HEK293 (cell line): ENCODE results near the gene AKAP12.
A peak's percentile ranks its signal among the peaks of the same experiment; 100 is the strongest.

Source experiments
- FEZF1 ChIP-seq: fragments of 450-650 bp; formaldehyde crosslinking; IDR thresholded peaks from 2 replicates; pipeline ENCODE4 v1.5.1; 2016; ENCODE audit warnings: missing biosample characterization, missing genetic modification characterization
- GLI4 ChIP-seq: fragments of 450-650 bp; formaldehyde crosslinking; IDR thresholded peaks from 2 replicates; pipeline ENCODE4 v1.5.1; 2016; ENCODE audit warnings: missing biosample characterization, missing genetic modification characterization
- KLF10 ChIP-seq: fragments of 450-650 bp; IDR thresholded peaks from 2 replicates; pipeline ENCODE4 v1.5.1; 2018; ENCODE audit warnings: missing biosample characterization, mild to moderate bottlenecking, missing genetic modification characterization
- MEIS1 ChIP-seq: sonication (generic); formaldehyde crosslinking; IDR thresholded peaks from 2 replicates; pipeline ENCODE4 v1.8.1; 2022; ENCODE audit warnings: missing genetic modification reagents, mild to moderate bottlenecking, borderline replicate concordance
- OVOL3 ChIP-seq: fragments of 450-650 bp; formaldehyde crosslinking; IDR thresholded peaks from 2 replicates; pipeline ENCODE4 v1.5.1; 2016; ENCODE audit warnings: missing biosample characterization, missing genetic modification characterization
- SCRT2 ChIP-seq: fragments of 450-650 bp; formaldehyde crosslinking; IDR thresholded peaks from 2 replicates; pipeline ENCODE4 v1.5.1; 2016; ENCODE audit warnings: missing biosample characterization, missing genetic modification characterization
- SETDB1 ChIP-seq: IDR thresholded peaks from one replicate; pipeline ENCODE4 v1.6.1; 2017; ENCODE audit warnings: mild to moderate bottlenecking, low read length, moderate library complexity, mixed read lengths; ENCODE audit not compliant: insufficient read length
- SP3 ChIP-seq: fragments of 450-650 bp; formaldehyde crosslinking; IDR thresholded peaks from 2 replicates; pipeline ENCODE4 v1.5.1; 2016; ENCODE audit warnings: missing biosample characterization, missing genetic modification characterization
- ZBTB1 ChIP-seq: fragments of 450-650 bp; formaldehyde crosslinking; IDR thresholded peaks from 2 replicates; pipeline ENCODE4 v1.5.1; 2016; ENCODE audit warnings: missing biosample characterization, missing genetic modification characterization
- ZBTB17 ChIP-seq: fragments of 450-650 bp; formaldehyde crosslinking; IDR thresholded peaks from 2 replicates; pipeline ENCODE4 v1.5.1; 2016; ENCODE audit warnings: missing biosample characterization, missing genetic modification characterization
- ZNF140 ChIP-seq: fragments of 450-650 bp; formaldehyde crosslinking; IDR thresholded peaks from 2 replicates; pipeline ENCODE4 v1.5.1; 2016; ENCODE audit warnings: missing biosample characterization, missing genetic modification characterization
- ZNF184 ChIP-seq: fragments of 450-650 bp; IDR thresholded peaks from 2 replicates; pipeline ENCODE4 v1.5.1; 2018; ENCODE audit warnings: missing biosample characterization, mild to moderate bottlenecking, missing genetic modification characterization
- ZNF248 ChIP-seq: fragments of 450-650 bp; formaldehyde crosslinking; IDR thresholded peaks from 2 replicates; pipeline ENCODE4 v1.5.1; 2017; ENCODE audit warnings: missing biosample characterization, missing genetic modification characterization
- ZNF391 ChIP-seq: fragments of 450-650 bp; formaldehyde crosslinking; IDR thresholded peaks from 2 replicates; pipeline ENCODE4 v1.5.1; 2016; ENCODE audit warnings: low read depth, missing biosample characterization, missing genetic modification characterization, borderline replicate concordance
- ZNF473 ChIP-seq: fragments of 450-650 bp; formaldehyde crosslinking; IDR thresholded peaks from 2 replicates; pipeline ENCODE4 v1.5.1; 2017; ENCODE audit warnings: missing biosample characterization, missing genetic modification characterization
- ZNF544 ChIP-seq: fragments of 450-650 bp; formaldehyde crosslinking; IDR thresholded peaks from 2 replicates; pipeline ENCODE4 v1.5.0; 2017; ENCODE audit warnings: missing biosample characterization, missing genetic modification characterization
- ZNF585B ChIP-seq: fragments of 450-650 bp; formaldehyde crosslinking; IDR thresholded peaks from 2 replicates; pipeline ENCODE4 v1.5.1; 2016; ENCODE audit warnings: missing biosample characterization, missing genetic modification characterization
- ZNF621 ChIP-seq: fragments of 450-650 bp; formaldehyde crosslinking; IDR thresholded peaks from 2 replicates; pipeline ENCODE4 v1.5.1; 2017; ENCODE audit warnings: missing biosample characterization, missing genetic modification characterization
- ZNF629 ChIP-seq: fragments of 450-650 bp; formaldehyde crosslinking; IDR thresholded peaks from 2 replicates; pipeline ENCODE4 v1.5.1; 2017; ENCODE audit warnings: missing biosample characterization, missing genetic modification characterization
- ZNF707 ChIP-seq: fragments of 450-650 bp; formaldehyde crosslinking; IDR thresholded peaks from 2 replicates; pipeline ENCODE4 v1.5.1; 2016; ENCODE audit warnings: missing biosample characterization, missing genetic modification characterization
- ZNF747 ChIP-seq: fragments of 450-650 bp; formaldehyde crosslinking; IDR thresholded peaks from 2 replicates; pipeline ENCODE4 v1.5.1; 2016; ENCODE audit warnings: missing biosample characterization, missing genetic modification characterization
- ZNF777 ChIP-seq: fragments of 450-650 bp; formaldehyde crosslinking; IDR thresholded peaks from 2 replicates; pipeline ENCODE4 v1.5.1; 2017; ENCODE audit warnings: missing biosample characterization, missing genetic modification characterization, borderline replicate concordance
- TF ChIP-seq, protein P1 (sequence below): fragments of 450-650 bp; formaldehyde crosslinking; IDR thresholded peaks from 2 replicates; pipeline ENCODE4 v1.5.1; 2016; ENCODE audit warnings: missing biosample characterization, missing genetic modification characterization, low read depth
- TF ChIP-seq, protein P2 (sequence below): fragments of 450-650 bp; formaldehyde crosslinking; IDR thresholded peaks from 2 replicates; pipeline ENCODE4 v1.5.1; 2016; ENCODE audit warnings: missing biosample characterization, missing genetic modification characterization
- TF ChIP-seq, protein P3 (sequence below): fragments of 450-650 bp; formaldehyde crosslinking; IDR thresholded peaks from 2 replicates; pipeline ENCODE4; 2016; ENCODE audit warnings: missing biosample characterization, missing genetic modification characterization
- TF ChIP-seq, protein P4 (sequence below): fragments of 450-650 bp; formaldehyde crosslinking; IDR thresholded peaks from 2 replicates; pipeline ENCODE4 v1.5.1; 2016; ENCODE audit warnings: missing biosample characterization, missing genetic modification characterization
- TF ChIP-seq, protein P5 (sequence below): fragments of 450-650 bp; formaldehyde crosslinking; optimal IDR thresholded peaks from 2 replicates; pipeline ENCODE3; 2016; ENCODE audit warnings: missing biosample characterization, mild to moderate bottlenecking, missing genetic modification characterization
- TF ChIP-seq, protein P6 (sequence below): fragments of 450-650 bp; formaldehyde crosslinking; IDR thresholded peaks from 2 replicates; pipeline ENCODE4 v1.5.1; 2017; ENCODE audit warnings: missing biosample characterization, missing genetic modification characterization
- TF ChIP-seq, protein P7 (sequence below): fragments of 450-650 bp; formaldehyde crosslinking; IDR thresholded peaks from 2 replicates; pipeline ENCODE4 v1.5.1; 2017; ENCODE audit warnings: missing biosample characterization, missing genetic modification characterization
- TF ChIP-seq, protein P8 (sequence below): fragments of 450-650 bp; IDR thresholded peaks from 2 replicates; pipeline ENCODE4 v1.5.1; 2018; ENCODE audit warnings: missing biosample characterization, missing genetic modification characterization

AKAP12 gene

DNA sequence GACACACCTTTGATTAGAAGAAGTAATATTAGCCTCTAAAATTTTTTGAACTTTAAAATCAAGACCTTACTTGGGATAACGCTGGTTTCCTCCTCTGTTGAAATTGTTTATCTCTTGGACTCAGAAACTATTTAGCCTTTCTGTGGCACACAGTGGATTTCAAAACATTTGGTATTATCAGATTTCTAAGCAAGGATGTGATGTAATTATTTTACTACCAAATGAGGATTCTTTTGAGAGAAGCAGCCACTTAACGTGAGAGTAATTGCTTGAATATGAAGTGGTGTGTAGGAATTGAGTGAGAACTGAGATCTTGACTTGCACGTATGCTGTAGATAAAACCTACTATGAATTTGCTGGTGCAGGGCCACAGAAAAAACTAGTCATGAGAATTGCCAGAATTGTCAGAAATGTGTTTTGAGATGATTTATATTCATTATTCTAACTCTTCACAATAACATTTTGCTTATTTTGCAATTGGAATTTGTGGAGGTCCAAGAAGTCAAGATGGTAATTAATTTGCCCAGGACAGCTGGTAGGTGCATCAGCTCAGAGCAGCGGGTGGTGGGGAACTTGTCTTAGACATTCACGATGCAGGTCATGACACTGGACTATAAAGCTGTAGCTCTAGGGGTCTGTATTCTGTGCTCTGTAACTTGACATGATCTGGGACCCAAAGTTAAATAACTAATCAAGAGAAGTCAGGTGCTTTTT lies 53.4 kb downstream of the AKAP12 start (continued):
- TF ChIP-seq, protein P1, sequence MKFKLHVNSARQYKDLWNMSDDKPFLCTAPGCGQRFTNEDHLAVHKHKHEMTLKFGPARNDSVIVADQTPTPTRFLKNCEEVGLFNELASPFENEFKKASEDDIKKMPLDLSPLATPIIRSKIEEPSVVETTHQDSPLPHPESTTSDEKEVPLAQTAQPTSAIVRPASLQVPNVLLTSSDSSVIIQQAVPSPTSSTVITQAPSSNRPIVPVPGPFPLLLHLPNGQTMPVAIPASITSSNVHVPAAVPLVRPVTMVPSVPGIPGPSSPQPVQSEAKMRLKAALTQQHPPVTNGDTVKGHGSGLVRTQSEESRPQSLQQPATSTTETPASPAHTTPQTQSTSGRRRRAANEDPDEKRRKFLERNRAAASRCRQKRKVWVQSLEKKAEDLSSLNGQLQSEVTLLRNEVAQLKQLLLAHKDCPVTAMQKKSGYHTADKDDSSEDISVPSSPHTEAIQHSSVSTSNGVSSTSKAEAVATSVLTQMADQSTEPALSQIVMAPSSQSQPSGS (tag by site-specific recombination): 0 out of 2 replicates have a peak, but pooled peaks have one; percentile 8
- TF ChIP-seq ZNF391 (tag by site-specific recombination) (no peak), ZBTB17 (tag by site-specific recombination) (peak; percentile 47; the same call in 1 of the 2 replicates), ZNF621 (tag by site-specific recombination) (no peak), ZNF585B (tag by site-specific recombination) (no peak), MEIS1 (CRISPR knock-in tag) (no peak), FEZF1 (tag by site-specific recombination) (no peak), KLF10 (tag by site-specific recombination) (no peak), ZNF184 (tag by site-specific recombination) (no peak), ZNF629 (tag by site-specific recombination) (peak; percentile 53), SETDB1 (no peak), ZNF747 (tag by site-specific recombination) (no peak), ZNF140 (tag by site-specific recombination) (no peak), ZNF248 (tag by site-specific recombination) (no peak), OVOL3 (no peak), SCRT2 (no peak), ZNF777 (tag by site-specific recombination) (no peak), ZNF544 (tag by site-specific recombination) (no peak), ZNF707 (no peak), ZNF473 (no peak), SP3 (tag by site-specific recombination) (no peak), ZBTB1 (tag by site-specific recombination) (no peak), GLI4 (tag by site-specific recombination) (no peak)
- TF ChIP-seq, protein P2, sequence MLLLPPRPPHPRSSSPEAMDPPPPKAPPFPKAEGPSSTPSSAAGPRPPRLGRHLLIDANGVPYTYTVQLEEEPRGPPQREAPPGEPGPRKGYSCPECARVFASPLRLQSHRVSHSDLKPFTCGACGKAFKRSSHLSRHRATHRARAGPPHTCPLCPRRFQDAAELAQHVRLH (tag by site-specific recombination): no peak
- TF ChIP-seq, protein P3, sequence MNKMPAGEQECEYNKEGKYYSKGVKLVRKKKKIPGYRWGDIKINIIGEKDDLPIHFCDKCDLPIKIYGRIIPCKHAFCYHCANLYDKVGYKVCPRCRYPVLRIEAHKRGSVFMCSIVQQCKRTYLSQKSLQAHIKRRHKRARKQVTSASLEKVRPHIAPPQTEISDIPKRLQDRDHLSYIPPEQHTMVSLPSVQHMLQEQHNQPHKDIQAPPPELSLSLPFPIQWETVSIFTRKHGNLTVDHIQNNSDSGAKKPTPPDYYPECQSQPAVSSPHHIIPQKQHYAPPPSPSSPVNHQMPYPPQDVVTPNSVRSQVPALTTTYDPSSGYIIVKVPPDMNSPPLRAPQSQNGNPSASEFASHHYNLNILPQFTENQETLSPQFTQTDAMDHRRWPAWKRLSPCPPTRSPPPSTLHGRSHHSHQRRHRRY: no peak
- TF ChIP-seq, protein P4, sequence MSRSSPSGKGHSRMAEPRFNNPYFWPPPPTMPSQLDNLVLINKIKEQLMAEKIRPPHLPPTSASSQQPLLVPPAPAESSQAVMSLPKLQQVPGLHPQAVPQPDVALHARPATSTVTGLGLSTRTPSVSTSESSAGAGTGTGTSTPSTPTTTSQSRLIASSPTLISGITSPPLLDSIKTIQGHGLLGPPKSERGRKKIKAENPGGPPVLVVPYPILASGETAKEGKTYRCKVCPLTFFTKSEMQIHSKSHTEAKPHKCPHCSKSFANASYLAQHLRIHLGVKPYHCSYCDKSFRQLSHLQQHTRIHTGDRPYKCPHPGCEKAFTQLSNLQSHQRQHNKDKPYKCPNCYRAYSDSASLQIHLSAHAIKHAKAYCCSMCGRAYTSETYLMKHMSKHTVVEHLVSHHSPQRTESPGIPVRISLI: no peak
- TF ChIP-seq, protein P5, sequence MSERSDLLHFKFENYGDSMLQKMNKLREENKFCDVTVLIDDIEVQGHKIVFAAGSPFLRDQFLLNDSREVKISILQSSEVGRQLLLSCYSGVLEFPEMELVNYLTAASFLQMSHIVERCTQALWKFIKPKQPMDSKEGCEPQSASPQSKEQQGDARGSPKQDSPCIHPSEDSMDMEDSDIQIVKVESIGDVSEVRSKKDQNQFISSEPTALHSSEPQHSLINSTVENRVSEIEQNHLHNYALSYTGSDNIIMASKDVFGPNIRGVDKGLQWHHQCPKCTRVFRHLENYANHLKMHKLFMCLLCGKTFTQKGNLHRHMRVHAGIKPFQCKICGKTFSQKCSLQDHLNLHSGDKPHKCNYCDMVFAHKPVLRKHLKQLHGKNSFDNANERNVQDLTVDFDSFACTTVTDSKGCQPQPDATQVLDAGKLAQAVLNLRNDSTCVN (tag by site-specific recombination): no peak
- TF ChIP-seq, protein P6, sequence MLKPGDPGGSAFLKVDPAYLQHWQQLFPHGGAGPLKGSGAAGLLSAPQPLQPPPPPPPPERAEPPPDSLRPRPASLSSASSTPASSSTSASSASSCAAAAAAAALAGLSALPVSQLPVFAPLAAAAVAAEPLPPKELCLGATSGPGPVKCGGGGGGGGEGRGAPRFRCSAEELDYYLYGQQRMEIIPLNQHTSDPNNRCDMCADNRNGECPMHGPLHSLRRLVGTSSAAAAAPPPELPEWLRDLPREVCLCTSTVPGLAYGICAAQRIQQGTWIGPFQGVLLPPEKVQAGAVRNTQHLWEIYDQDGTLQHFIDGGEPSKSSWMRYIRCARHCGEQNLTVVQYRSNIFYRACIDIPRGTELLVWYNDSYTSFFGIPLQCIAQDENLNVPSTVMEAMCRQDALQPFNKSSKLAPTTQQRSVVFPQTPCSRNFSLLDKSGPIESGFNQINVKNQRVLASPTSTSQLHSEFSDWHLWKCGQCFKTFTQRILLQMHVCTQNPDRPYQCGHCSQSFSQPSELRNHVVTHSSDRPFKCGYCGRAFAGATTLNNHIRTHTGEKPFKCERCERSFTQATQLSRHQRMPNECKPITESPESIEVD (tag by site-specific recombination): 0 out of 2 replicates have a peak, but pooled peaks have one; percentile 44
- TF ChIP-seq, protein P7, sequence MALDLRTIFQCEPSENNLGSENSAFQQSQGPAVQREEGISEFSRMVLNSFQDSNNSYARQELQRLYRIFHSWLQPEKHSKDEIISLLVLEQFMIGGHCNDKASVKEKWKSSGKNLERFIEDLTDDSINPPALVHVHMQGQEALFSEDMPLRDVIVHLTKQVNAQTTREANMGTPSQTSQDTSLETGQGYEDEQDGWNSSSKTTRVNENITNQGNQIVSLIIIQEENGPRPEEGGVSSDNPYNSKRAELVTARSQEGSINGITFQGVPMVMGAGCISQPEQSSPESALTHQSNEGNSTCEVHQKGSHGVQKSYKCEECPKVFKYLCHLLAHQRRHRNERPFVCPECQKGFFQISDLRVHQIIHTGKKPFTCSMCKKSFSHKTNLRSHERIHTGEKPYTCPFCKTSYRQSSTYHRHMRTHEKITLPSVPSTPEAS (tag by site-specific recombination): no peak
- TF ChIP-seq, protein P8, sequence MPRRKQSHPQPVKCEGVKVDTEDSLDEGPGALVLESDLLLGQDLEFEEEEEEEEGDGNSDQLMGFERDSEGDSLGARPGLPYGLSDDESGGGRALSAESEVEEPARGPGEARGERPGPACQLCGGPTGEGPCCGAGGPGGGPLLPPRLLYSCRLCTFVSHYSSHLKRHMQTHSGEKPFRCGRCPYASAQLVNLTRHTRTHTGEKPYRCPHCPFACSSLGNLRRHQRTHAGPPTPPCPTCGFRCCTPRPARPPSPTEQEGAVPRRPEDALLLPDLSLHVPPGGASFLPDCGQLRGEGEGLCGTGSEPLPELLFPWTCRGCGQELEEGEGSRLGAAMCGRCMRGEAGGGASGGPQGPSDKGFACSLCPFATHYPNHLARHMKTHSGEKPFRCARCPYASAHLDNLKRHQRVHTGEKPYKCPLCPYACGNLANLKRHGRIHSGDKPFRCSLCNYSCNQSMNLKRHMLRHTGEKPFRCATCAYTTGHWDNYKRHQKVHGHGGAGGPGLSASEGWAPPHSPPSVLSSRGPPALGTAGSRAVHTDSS: no peak
